GM19193 (cell line): Measurements from ENCODE around the gene GNB2.

Experiments
- POLR2A ChIP-seq: IDR thresholded peaks from 4 replicates; pipeline ENCODE4 v1.6.1; 2011; ENCODE audit not compliant: insufficient read depth, insufficient read length; ENCODE audit errors: extremely low read depth

GNB2 gene

GRCh38 chr7:100654908-100655831 lies 18.4 kb upstream of the GNB2 start:
- no peak for TF ChIP-seq POLR2A

GRCh38 chr7:100655908-100656674 lies 17.4 kb upstream of the GNB2 start, which contains the start of gene ACTL6B:
TSS of gene ACTL6B (minus strand) at chr7:100656448. CDS start at chr7:100656354, 94 bp downstream.
- TF ChIP-seq POLR2A: no peak

DNA sequence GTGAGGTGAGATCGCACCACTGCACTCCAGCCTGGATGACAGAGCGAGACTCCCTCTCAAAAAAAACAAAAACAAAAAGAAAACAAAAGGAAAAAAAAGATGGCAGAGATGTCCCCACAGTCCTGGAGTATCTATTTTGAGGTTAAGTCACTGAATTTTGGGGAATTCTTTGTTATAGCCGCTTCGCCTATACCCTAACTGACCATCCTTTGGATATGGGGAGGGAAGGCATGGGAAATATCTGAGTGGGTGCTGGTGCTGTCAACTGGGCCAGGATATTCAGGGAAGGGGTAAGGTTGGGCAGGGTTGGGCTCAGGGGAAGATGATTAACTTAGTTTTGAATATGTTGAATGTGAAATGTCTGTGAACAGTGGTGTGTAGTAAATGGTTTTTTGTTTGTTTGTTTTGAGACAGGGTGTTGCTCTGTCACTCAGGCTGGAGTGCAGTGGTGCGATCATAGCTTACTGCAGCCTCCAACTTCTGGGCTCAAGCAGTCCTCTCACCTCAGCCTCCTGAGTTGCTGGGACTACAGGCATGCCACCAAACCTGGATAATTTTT lies 8.3 kb upstream of the GNB2 start:
- TF ChIP-seq POLR2A: no peak

DNA sequence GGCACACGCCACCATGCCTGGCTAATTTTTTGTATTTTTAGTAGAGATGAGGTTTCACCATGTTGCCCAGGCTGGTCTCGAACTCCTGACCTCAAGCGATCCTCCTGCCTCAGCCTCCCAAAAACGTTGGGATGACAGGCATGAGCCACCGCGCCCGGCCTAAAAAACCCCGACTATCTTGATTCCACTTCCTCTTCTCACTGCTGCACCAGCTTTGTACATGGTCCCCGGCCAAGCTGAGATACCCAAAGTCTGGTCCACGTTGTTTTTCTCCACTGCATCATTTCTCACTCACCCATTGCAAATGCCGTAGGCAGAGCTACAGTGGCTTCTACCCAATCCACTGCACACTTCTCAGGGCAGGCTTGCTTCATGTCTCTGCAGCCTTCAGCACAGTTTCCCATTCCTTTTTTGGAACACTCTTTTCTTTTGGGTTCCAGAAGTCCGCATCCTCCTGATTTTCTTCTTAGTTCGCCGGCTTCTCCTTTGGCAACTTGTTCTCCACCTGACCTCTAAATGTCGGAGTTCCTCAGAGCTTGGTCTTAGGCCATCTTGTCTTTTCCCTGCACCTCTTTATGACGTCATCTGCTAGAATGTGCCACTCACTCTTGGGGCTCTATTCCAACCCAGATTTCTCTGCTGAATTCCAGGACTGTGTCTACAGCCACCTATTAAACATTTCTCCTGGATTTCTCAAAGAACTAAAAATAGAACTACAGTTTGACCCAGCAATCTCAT lies 6.0 kb upstream of the GNB2 start:
- TF ChIP-seq POLR2A: no peak

DNA sequence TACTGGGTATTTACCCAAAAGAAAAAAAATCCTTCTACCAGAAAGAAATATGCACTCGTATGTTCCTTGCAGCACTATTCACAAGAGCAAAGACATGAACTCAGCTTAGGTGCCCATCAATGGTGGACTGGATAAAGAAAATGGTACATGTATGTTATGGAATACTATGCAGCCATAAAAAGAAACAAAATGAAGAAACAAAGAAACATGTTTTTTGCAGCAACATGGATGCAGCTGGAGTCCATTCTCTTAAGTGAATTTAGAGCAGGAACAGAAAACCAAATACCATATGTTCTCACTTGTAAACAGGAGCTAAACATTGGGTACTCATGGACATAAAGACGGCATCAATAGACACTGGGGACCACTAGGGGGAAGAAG lies 5.5 kb upstream of the GNB2 start:
- TF ChIP-seq POLR2A: no peak

GRCh38 chr7:100670074-100670473 lies 3.5 kb upstream of the GNB2 start:
- TF ChIP-seq POLR2A: no peak

DNA sequence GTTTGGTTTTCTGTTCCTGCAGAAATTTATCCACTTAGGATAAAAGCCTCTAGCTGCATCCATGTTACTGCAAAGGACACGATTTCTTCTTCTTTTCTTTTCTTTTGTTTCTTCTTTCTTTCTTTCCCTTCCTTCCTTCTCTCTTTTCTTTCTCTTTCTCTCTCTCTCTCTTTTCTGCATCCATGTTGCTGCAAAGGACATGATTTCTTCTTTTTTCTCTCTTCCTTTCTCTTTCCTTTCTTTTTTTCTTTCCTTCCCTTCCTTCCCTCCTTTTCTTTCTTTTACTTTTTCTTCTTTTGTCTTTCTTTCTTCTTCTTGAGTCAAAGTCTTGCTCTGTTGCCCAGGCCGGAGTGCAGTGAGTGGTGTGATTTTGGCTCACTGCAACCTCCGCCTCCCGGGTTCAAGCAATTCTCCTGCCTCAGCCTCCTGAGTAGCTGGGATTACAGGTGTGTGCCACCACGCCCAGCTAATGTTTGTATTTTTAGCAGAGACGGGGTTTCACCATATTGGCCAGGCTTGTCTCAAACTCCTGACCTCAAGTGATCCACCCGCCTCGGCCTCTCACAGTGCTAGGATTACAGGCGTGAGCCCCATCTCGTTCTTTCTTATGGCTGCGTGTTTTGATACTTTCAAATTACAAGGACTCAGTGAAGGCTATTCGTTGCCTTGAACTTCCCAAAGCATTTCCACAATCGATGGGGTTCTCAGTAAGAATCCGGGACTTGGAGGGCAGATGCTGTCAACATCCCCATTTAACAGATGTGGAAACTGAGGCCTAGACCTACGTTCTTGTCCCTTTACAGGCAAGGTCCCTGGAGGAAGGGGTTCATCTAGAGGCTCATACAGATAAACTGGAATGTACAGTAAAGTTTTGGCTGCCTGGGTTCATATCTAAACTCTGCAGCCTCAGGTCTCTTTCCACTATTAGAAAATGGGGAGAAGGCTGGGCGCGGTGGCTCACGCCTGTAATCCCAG lies 1.9 kb upstream of the GNB2 start:
- TF ChIP-seq POLR2A: no peak

DNA sequence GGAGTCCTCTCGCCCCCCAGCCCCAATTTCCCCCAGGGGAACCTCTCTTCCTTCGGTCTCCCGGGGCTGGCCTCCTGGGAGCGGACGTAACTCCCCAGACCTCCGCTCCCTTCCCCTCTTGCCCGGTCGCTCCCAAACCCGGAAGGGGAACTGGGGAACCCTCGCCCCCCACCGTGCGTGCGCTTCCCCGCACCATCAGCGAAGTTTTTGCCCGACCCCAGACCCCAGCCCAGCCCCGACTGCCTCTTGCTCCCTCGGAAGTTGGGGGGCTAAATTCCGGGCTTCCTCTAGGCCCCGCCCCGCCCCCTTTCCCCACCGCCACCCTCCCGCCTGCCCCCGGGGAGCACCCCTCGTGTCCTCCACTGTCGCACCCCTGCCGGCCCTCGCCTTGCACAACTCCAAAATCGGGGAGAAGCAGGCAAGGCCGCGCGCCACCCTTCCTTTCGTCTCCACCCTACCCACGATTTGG lies 436 bp downstream of the GNB2 start:
- TF ChIP-seq POLR2A: no peak

- TF ChIP-seq POLR2A: no peak
These were observed 1.0 kb downstream of the GNB2 start for GRCh38 chr7:100674411-100675104.

DNA sequence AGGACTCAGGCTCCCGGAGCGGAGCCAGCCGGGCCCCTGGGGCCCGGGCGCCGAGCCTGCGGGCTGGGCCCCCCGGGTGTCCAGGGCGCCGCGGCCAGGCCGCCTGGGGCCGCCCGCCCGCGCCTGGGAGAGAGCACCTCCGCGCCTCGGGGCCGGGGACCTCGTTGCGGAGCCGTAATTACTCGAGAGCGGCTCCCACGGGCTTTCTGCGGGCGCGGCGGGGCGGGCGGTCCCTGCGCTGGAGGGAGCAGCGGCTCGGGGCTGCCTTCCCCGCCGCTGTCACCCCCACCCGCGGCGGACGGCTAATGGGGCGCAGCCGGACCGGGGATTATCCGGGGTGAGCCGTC lies 1.5 kb downstream of the GNB2 start:
- TF ChIP-seq POLR2A: no peak

DNA sequence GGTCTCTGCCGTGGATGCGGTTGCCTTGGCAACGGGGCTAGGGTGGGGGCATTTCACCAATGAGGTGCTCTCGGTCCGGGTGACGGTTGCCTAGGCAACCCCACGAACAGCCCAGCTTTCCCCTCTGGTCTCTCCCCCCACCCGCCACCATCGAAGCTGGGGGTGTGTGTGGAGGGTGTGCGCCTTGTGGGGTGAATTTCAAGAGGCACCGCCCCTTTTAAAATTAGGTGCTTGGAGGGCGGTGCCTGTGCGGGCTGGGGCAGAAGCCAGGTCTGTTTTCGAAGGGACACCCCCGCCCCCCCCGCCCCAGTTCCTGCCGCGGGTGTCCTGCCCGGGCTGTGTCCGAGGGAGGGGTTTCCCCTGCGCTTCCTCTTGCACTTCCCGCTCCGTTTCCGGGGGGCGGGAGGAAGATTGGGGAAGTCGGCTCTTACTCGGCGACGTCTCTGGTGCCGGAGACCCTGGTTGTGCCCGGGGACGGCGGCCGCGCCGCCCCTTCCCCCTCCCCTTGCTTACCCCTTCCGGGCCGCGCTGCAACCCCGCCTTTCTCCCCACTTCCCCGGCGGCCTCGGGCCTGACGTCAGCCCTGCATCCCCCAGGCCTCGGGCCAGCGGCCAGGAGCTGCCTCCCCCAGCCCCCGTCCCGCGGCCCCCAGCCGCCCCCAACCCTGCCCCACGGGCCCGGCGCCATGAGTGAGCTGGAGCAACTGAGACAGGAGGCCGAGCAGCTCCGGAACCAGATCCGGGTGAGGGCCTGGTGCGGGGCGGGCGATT lies 2.2 kb downstream of the GNB2 start:
- TF ChIP-seq POLR2A: peak; percentile 46
